Mucosa of descending colon (tissue), 3 donors: ENCODE data around the gene ELK3. TPM values are rescaled to one million over a fixed set of nuclear protein-coding genes. Genes with fewer than 3 reads are reported as not detected.
A peak's percentile ranks its signal among the peaks of the same experiment; 100 is the strongest.

Source experiments
- ATAC-seq: fragments of 200-7000 bp; cut with Tn5 transposase; one replicate; pipeline ENCODE4 v1.9.1; 2020; ENCODE audit warnings: mild to moderate bottlenecking, moderate library complexity
- DNase-seq, 3 donors: peaks; one replicate each; pipeline ENCODE4 v3.0.0-alpha.2; 2020
- H3K36me3 ChIP-seq: fragments of 200-600 bp; one replicate; pipeline ENCODE4 v1.8.0; 2021; ENCODE audit warnings: low read depth, mild to moderate bottlenecking
- H3K4me1 ChIP-seq: fragments of 200-600 bp; one replicate; pipeline ENCODE4 v1.8.0; 2021; ENCODE audit warnings: low read depth, mild to moderate bottlenecking
- H3K4me3 ChIP-seq: fragments of 200-600 bp; one replicate; pipeline ENCODE4 v1.8.0; 2021; ENCODE audit warnings: mild to moderate bottlenecking
- H3K9me3 ChIP-seq: fragments of 200-600 bp; one replicate; pipeline ENCODE4 v1.8.0; 2021; ENCODE audit warnings: mild to moderate bottlenecking
- intact Hi-C, 2 donors: fragments of 100-400 bp; cut with DNase I in 1 of 2; cut with micrococcal nuclease in 1 of 2; formaldehyde crosslinking; loops; one replicate each; pipeline versions ENCODE4 v1.11.0 to v1.11.1; 2022; cut with DNase I, micrococcal nuclease
- total RNA-seq, 3 donors: library from RNA; stranded (reverse); fragmentation: NEBNext Ultra II Directional in 2 of 3; extraction: Animal tissue kit (Norgen Biotek cat#: 25700) in 2 of 3; gene quantifications; one replicate each; pipeline versions ENCODE4 v1.2.1 to v1.2.4, GENCODE V29; 2021 to 2023
- TF ChIP-seq, protein P1 (sequence below): fragments of 200-600 bp; IDR thresholded peaks from one replicate; pipeline ENCODE4 v1.8.0; 2022; ENCODE audit warnings: antibody characterized with exemption, mild to moderate bottlenecking
- donor health status: DM: no; HTN: no; CAD: no; lungs with moderate emphysema.
- donor health status: DM: no; HTN: no; CAD: no.
- donor health status: DM: no; HTN: yes; CAD: no.

Gene ELK3
- total RNA-seq, 3 donors from 2014 or later, result 7.6 to 17.2 (median 12.0) TPM

DNA sequence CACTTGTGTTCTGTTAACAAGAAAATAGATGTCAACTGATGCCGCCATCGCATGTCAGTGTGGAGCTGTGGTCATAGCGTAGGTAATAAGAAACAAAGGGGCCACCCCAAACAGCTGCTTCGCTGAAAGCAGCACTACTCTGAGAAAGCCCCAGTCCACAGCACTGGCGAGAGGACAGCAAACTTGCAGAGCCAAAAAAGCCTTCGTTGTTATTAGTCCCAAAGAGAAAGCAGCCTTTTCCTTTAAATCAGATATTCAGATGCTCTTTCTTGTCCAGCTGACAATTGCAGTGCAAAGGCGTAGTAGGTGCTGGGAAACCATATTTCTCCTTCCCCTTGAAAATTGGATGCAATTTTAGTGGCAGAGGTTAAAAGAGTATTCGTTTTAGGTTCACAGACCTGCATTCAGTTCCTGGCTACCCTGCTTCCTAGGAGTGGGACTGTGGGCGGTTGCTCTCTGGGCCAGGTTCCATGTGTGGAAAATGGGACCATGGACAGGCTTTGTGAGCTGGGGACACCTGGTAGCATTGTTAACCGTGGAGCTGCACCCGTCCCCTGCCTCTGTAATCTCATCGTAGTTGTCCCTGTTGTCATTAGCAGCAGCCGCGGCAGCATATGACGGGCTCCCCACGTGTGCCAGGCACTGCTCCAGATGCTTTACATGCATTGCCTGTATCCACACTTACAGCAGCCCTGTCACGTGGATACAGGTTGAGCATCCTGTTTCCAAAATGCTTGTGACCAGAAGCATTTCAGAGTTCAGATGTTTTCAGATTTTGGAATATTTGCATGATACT, 54.2 kb downstream of the ELK3 start:
- DNase-seq (no peak), ATAC-seq (no peak)
- TF ChIP-seq, protein P1, sequence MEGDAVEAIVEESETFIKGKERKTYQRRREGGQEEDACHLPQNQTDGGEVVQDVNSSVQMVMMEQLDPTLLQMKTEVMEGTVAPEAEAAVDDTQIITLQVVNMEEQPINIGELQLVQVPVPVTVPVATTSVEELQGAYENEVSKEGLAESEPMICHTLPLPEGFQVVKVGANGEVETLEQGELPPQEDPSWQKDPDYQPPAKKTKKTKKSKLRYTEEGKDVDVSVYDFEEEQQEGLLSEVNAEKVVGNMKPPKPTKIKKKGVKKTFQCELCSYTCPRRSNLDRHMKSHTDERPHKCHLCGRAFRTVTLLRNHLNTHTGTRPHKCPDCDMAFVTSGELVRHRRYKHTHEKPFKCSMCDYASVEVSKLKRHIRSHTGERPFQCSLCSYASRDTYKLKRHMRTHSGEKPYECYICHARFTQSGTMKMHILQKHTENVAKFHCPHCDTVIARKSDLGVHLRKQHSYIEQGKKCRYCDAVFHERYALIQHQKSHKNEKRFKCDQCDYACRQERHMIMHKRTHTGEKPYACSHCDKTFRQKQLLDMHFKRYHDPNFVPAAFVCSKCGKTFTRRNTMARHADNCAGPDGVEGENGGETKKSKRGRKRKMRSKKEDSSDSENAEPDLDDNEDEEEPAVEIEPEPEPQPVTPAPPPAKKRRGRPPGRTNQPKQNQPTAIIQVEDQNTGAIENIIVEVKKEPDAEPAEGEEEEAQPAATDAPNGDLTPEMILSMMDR, result no peak
- Histone ChIP-seq H3K4me1 (no peaks in the 10 kb centered on the region), H3K4me3 (no peak overlapping the region), H3K9me3 (no peaks in the 10 kb centered on the region), H3K36me3 (no peaks in the 10 kb centered on the region)
- intact Hi-C loops, result no loop called here

DNA sequence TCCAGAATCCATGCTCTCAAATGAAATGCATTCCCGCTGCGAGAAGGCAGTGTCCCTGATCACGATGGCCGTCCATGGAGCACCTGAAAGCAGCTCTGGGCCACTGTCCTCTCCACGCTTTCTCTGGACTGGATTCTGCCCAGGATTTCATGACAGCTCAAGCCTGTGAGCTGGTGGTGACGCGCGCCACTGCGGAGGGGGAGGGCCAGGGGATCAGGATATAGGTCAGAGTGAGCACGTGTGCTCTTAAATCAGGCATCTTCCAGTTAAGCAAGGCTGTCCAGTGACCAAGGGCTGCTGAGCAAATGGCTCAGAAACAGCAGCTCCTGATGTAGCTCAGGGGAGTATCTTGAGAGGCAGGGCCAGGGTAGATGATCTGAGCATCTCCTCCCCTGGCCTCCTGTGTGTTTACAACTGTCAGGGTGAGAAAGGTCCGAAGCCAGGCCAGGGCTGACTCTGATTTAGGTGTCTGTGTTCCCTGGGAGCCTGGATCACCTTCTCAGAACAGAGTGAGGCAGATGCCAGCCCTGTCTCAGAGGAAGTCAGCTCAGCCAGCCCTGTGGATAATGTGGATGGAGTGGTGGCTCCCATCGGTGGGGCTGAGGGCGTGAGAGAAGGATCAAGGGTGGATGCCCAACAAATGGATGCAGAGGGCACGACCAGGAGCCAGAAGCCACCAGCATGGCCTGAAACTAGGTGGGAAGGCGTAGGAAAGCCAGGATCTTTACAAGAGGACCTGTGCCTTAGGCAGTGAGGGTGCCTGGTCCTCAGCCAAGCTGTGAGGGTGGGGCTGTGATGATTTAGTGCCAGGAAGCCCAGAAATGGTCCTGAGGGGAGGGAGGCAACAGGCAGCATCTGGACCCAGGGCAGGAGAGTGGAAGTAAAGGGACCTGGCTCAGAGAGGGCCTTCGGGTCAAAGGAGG, 55.3 kb downstream of the ELK3 start:
- Histone ChIP-seq H3K4me3 (no peak overlapping the region), H3K9me3 (no peaks in the 10 kb centered on the region), H3K4me1 (no peaks in the 10 kb centered on the region), H3K36me3 (no peaks in the 10 kb centered on the region)
- intact Hi-C loops, result no loop called here
- peak; percentile 26 for ATAC-seq
- TF ChIP-seq, protein P1, result no peak
- no peak for DNase-seq

DNA sequence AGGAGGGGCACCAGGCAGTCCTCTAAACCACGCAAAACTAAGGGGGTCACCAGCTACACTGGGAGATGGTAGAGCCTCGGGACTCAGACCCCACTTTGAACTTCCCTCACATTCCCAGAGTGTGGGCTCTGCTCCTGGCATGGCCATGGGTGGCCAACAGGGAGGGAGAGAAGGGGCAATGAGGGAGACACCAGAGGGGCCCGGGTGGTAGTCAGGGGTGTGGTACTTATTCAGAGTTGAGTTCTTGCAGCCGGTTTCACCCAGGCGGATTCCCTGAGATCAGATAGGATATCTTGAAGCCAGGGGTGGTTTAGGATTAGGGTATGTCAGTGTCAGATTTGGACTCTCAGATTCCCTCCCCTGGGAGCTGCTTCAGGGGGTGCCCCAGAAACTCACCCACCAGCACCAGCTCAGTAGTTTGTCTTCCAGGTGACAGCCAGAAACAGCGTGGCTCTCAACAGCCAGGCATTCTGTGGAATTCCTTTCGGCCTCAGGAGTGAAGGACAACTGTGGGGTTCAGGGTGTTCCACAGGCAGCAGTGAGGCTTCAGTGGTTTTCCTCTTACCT, 56.0 kb downstream of the ELK3 start:
- intact Hi-C loops, result no loop called here
- ATAC-seq (no peak), DNase-seq (no peak)
- H3K9me3 ChIP-seq, result no peaks in the 10 kb centered on the region
- peaks cover 2% of the 10 kb centered on the region for H3K4me1 ChIP-seq
- no peak overlapping the region for H3K4me3 ChIP-seq
- H3K36me3 ChIP-seq, result no peaks in the 10 kb centered on the region
- TF ChIP-seq, protein P1, result no peak

DNA sequence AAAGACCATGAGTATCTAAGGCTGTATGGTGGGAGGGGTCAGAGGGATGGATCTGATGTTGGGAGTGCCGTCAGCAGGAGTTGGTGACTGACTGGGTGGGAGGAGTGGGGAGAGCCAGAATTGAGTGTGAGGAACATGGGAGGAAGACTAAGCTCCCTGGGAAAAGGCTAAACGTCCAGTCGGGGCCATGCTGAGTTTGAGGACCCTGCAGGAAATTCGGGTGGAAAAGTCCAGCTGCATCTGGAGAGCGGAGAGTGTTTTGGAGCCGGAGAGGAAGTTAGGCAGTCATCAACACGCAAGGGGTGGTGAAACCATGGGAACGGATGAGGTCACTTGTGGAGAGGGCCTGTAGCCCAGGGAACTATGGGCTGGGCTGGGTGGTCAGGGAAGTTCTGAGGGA, 60.9 kb downstream of the ELK3 start:
- intact Hi-C loops, result no loop called here
- Histone ChIP-seq H3K36me3 (no peaks in the 10 kb centered on the region), H3K4me3 (no peak overlapping the region), H3K9me3 (no peaks in the 10 kb centered on the region), H3K4me1 (peaks cover 2% of the 10 kb centered on the region)
- peak; percentile 56 for ATAC-seq
- TF ChIP-seq, protein P1, result no peak
- DNase-seq, result peak in 1 of 3 donors; percentile 50

DNA sequence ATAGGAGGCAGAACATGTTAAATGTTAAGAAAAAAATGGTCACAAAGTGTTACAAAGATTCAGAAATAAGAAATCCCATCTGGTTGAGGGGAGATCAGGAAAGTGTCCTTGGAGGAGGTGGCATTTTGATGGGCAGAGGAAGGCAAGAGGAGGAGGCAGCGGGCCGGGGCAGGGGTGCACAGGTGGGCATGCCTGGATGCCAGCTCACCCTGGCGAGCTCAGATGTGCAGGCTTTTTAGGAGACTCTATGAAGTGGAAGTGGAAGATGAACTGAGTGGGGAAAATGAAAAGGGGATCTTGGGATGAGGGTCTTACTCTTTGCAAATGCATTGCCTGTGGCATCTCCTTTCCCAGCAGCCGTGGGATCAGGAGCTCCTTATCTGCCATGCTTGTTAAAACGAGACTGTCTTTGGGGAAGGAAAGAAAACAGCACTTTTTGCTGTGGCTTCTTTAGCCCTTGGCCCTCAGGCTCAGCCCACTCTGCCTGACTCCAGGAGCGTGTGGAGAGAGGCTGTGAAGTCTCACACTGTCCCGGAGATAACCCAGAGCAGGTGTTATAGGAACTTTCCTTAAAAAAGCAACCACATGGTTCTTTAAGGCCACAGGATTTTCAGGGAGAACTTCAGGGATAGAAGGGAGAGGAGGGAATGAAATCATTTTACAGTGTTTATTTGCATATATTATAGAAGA, 62.6 kb downstream of the ELK3 start:
- no peak for ATAC-seq
- TF ChIP-seq, protein P1, result no peak
- Histone ChIP-seq H3K36me3 (no peaks in the 10 kb centered on the region), H3K9me3 (no peaks in the 10 kb centered on the region), H3K4me1 (peaks cover 2% of the 10 kb centered on the region), H3K4me3 (no peak overlapping the region)
- intact Hi-C loops, result no loop called here
- no peak for DNase-seq
